K562 (cell line): ENCODE measurements around the gene NANS. TPM values are rescaled to one million over a fixed set of nuclear protein-coding genes. Genes with fewer than 3 reads are reported as not detected.
A peak's percentile ranks its signal among the peaks of the same experiment; 100 is the strongest.

Experiments used
- CEBPB ChIP-seq: fragments of 450-650 bp; IDR thresholded peaks from 2 replicates; pipeline ENCODE4 v1.6.1; 2016; ENCODE audit warnings: missing genetic modification characterization, missing compliant biosample characterization
- CTCF ChIP-seq, 3 experiments: IDR thresholded peaks in 2 of 3; conservative IDR thresholded peaks in 1 of 3; 2 replicates each; pipeline ENCODE4 v1.5.1; 2011 to 2012; ENCODE audit warnings: low read length in 3 of 3, mild to moderate bottlenecking in 3 of 3, control low read depth in 2 of 3, improper control_type of control experiment in 1 of 3, inconsistent platforms in 1 of 3, low read depth in 1 of 3, mixed read lengths in 1 of 3, moderate library complexity in 1 of 3; ENCODE audit not compliant: insufficient read depth in 2 of 3
- DMBX1 ChIP-seq: fragments of 250-450 bp; sonication (Bioruptor Pico); IDR thresholded peaks from 2 replicates; pipeline ENCODE4 v1.8.0; 2022; ENCODE audit warnings: inconsistent platforms, mild to moderate bottlenecking, moderate library complexity, borderline replicate concordance
- EWSR1 ChIP-seq: fragments of 450-650 bp; IDR thresholded peaks from 2 replicates; pipeline ENCODE4 v1.6.1; 2018; ENCODE audit warnings: borderline replicate concordance, mild to moderate bottlenecking, low read depth, moderate library complexity; ENCODE audit not compliant: partially characterized antibody
- FOXJ2 ChIP-seq: fragments of 200-800 bp; sonication (Bioruptor generic); IDR thresholded peaks from 2 replicates; pipeline ENCODE4 v1.6.1; 2016; ENCODE audit warnings: missing genetic modification characterization, missing compliant biosample characterization
- HLTF ChIP-seq: fragments of 450-650 bp; IDR thresholded peaks from 2 replicates; pipeline ENCODE4 v1.6.1; 2016
- MYC ChIP-seq, 2 experiments: fragments of 250-450 bp in 1 of 2; sonication (Bioruptor Pico) in 1 of 2; IDR thresholded peaks; 2 replicates each; pipeline versions ENCODE4 v1.5.1 to v1.6.1; 2012 to 2021; ENCODE audit warnings: low read depth in 2 of 2, borderline replicate concordance in 1 of 2, improper control_type of control experiment in 1 of 2, low read length in 1 of 2, mild to moderate bottlenecking in 1 of 2, moderate library complexity in 1 of 2
- PHF8 ChIP-seq: fragments of 200-600 bp; sonication (generic); IDR thresholded peaks from 2 replicates; pipeline ENCODE4 v1.6.1; 2012; ENCODE audit warnings: mixed run types, mild to moderate bottlenecking, inconsistent platforms, low read length, moderate library complexity, borderline replicate concordance
- ZBTB11 ChIP-seq, 3 experiments: fragments of 200-800 bp in 1 of 3; fragments of 250-450 bp in 1 of 3; fragments of 450-650 bp in 1 of 3; sonication (Bioruptor Pico) in 1 of 3; sonication (Bioruptor generic) in 1 of 3; formaldehyde crosslinking in 1 of 3; IDR thresholded peaks; 2 replicates each; pipeline versions ENCODE4 v1.6.1 to v1.8.0; 2016 to 2022; ENCODE audit warnings: mild to moderate bottlenecking in 2 of 3, missing genetic modification characterization in 2 of 3, missing compliant biosample characterization in 1 of 3, moderate library complexity in 1 of 3
- ZBTB8A ChIP-seq: fragments of 450-650 bp; IDR thresholded peaks from 2 replicates; pipeline ENCODE4 v1.6.1; 2018; ENCODE audit warnings: mild to moderate bottlenecking, moderate library complexity; ENCODE audit not compliant: partially characterized antibody
- ZFP36 ChIP-seq: fragments of 150-350 bp; IDR thresholded peaks from 2 replicates; pipeline ENCODE4 v1.6.1; 2018; ENCODE audit warnings: low read length, low read depth; ENCODE audit not compliant: partially characterized antibody
- ZHX1 ChIP-seq: fragments of 150-350 bp; conservative IDR thresholded peaks from 2 replicates; pipeline ENCODE4 v1.6.1; 2014; ENCODE audit warnings: low read length
- ZNF347 ChIP-seq: fragments of 450-650 bp; formaldehyde crosslinking; IDR thresholded peaks from 2 replicates; pipeline ENCODE4 v1.4.0; 2020; ENCODE audit warnings: low read depth, mild to moderate bottlenecking, moderate library complexity
- ZNF639 ChIP-seq, 2 experiments: fragments of 200-800 bp in 1 of 2; sonication (Bioruptor generic) in 1 of 2; sonication (generic) in 1 of 2; formaldehyde crosslinking in 1 of 2; IDR thresholded peaks in 1 of 2; conservative IDR thresholded peaks in 1 of 2; 2 replicates each; pipeline versions ENCODE4 v1.5.0 to v1.6.1; 2016 to 2020; ENCODE audit warnings: missing compliant biosample characterization in 1 of 2, missing genetic modification characterization in 1 of 2, missing genetic modification reagents in 1 of 2
- polyA plus RNA-seq, 8 experiments: library from polyadenylated mRNA; depleted of rRNA in 4 of 8; stranded (reverse) in 5 of 8; unstranded in 3 of 8; fragments of >200 nt; fragmentation: Nextera tagmentation in 2 of 8; fragmentation: Illumina TruSeq in 1 of 8; extraction: Ambion mirVana in 2 of 8; extraction: Trizol in 1 of 8; gene quantifications; 2 replicates each; pipeline versions ENCODE4 v1.2.1 to v1.2.3, GENCODE V29; 2011 to 2014; ENCODE audit warnings: inconsistent platforms in 1 of 8, missing spikeins in 1 of 8
- total RNA-seq, 7 experiments: library from RNA; depleted of rRNA in 6 of 7; stranded (reverse); fragments of >200 nt in 6 of 7; fragmentation: Illumina TruSeq in 2 of 7; extraction: Trizol in 2 of 7; gene quantifications; 2 replicates each; pipeline versions ENCODE4 v1.2.1 to v1.2.3, GENCODE V29; 2011 to 2021; ENCODE audit warnings: low replicate concordance in 1 of 7

The NANS gene
- total and polyA plus RNA-seq, 9 of the 15 experiments (the other 6 are each of a cell fraction or from before 2014, with no cell fraction given), result 37.1 to 181 (median 137) TPM

GRCh38 chr9:98056269-98057137 lies at the start of gene NANS (continued):
- no peak for TF ChIP-seq ZBTB11 (CRISPR knock-in tag; IDR thresholded peaks at IDR 0.05)
- TF ChIP-seq ZHX1, result no peak
- TF ChIP-seq ZBTB8A, result no peak
- peak; percentile 15 for TF ChIP-seq ZFP36
- no peak for TF ChIP-seq HLTF
- TF ChIP-seq EWSR1, result no peak
- TF ChIP-seq FOXJ2, result no peak
- TF ChIP-seq DMBX1 (CRISPR knock-in tag), result no peak
- no peak for TF ChIP-seq CEBPB (tag)
- TF ChIP-seq CTCF (IDR thresholded peaks at IDR 0.05 in 2 of 3, conservative IDR thresholded peaks at IDR 0.05 in 1 of 3; ENCODE audit: insufficient read depth in 2 of 3, low read depth in 1 of 3, low read length in 3 of 3), result peak in 2 of 3 experiments; percentile 12 to 38; a peak in 2 of 6 replicates
- TF ChIP-seq ZNF347, result no peak
- peak; percentile 92; the same call in 1 of the 2 replicates for TF ChIP-seq PHF8
- TF ChIP-seq ZNF639 (CRISPR knock-in tag; conservative IDR thresholded peaks at IDR 0.05 in 1 of 2, IDR thresholded peaks at IDR 0.05 in 1 of 2), result peak in 1 of 2 experiments; percentile 64; a peak in 2 of 4 replicates
- TF ChIP-seq MYC (IDR thresholded peaks at IDR 0.05; ENCODE audit: low read depth, low read length), result peak; percentile 82
- TF ChIP-seq MYC (CRISPR knock-in tag; IDR thresholded peaks at IDR 0.05; ENCODE audit: borderline replicate concordance, low read depth), result no peak
